GM18519 (cell line): ENCODE results near the gene AHI1.

Experiments used
- ATAC-seq: cut with Tn5 transposase; IDR thresholded peaks from one replicate; pipeline ENCODE4 v1.9.1; 2021; ENCODE audit warnings: mild to moderate bottlenecking, moderate library complexity; ENCODE audit not compliant: unreplicated experiment, low FRiP score

The AHI1 gene

DNA sequence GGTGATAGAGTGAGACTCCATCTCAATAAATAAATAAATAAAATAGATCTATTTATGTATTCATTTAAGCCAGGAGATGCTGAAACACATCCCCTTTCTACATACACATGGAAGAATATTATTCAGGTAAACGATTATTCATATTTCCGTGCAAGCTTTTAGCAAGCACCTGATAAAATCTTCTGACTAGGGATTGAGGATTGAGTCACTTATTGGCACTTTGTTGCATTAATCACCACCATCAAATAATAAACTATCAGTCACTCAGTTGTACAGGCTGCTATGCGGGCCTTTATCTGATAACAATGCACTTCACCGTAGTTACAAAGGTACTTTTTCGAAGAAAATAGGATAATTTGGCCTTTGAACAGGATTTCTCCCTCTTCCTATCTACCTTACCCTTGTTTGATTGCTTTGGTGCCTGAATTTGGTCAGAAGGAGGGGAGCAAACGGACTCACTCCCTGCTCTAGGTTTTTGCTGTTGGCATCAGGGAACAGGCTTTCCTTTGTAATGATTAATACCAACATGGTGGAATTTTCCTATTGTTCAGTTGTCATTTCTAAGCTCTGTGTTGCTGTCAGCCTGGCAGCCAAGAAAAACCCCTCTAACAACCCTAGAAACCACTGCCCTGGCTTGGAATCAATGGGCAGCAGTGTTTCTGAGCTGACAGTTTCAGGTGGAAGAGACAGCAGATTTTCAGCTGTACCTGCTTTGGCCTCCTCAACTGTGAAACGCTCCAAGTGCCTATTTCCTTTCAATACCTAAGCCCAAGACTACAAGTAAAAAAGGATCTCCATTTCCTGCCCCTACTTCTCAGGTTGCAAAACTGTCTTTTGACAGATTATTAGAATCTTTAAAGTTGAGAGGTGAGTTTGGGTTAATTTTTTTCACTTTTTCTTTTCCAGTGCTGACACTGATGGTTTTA lies 253.4 kb downstream of the AHI1 start:
- ATAC-seq = no peak

DNA sequence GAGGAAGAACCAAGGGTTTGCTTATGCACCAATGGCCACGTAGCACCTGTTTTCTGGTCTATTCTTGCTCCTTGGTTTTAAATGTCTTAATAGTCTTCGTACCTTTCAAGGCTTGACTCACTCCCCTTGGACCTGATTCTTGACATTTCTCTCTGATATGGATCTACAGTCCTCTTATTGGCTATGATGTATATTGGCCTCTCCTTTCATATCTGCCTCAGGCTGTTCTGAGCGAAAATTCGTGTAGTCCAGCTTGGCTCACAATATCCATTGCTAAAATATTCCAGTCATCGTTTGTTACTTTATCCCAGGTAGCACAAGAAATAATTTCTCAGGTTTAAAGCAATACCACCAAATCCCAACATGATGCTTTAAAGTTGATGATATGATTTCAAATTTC lies 256.8 kb downstream of the AHI1 start:
- ATAC-seq = no peak

DNA sequence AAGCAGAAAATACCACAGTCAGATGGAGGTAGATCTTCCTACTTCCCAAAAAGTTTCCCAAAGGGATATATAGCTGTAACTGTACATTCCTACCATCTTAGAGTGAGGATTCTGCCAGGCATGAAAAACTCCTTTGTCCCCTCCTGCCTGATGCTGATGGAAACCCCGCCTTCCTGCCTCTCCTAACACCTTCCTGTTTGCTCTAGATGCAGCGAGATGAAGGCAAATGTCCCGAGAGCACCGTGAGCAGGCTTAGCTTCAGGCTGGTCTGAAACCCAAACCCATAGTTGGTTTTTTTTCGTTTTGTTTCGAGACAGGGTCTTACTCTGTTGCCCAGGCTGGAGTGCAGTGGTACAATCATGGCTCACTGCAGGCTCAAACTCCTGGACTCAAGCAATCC lies 260.8 kb downstream of the AHI1 start:
- no peak for ATAC-seq

DNA sequence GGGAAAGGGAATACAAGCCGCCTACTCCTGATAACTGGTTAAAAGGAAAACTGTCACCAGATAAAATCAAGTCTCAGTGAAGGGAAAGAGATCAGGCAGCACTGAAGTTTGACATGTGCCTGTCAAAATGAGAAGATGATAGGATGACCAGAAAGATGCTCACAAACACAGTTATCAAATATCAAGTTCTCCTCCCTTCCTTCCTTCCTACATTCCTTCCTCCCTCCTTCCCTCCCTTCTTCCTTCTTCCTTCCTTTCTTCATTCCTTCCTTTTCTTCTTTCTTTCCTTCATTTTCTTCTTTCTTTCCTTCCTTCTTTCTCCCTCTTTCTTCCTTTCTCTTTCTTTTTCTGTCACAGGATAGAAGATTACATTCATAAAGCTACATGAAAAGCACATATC lies 261.2 kb downstream of the AHI1 start:
- ATAC-seq = no peak

DNA sequence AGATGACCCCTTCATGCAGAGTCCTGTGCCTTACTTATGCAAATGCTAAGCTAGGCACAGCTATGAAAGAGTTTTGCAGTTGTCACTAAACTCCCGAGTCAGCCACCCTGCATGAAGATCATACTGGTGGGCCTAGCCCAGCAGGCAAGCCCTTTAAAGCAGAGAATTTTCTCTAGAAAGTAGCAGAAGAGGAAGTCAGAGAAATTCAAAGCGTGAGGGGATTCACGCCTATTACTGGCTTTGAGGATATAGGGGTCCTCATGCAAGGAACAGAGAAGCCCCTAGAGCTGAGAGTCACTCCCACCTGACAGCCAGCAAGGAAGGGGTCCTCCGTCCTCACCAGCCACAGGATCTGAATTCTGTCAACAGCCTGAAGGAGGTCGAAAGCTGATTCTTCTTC lies 261.8 kb downstream of the AHI1 start:
- no peak for ATAC-seq

DNA sequence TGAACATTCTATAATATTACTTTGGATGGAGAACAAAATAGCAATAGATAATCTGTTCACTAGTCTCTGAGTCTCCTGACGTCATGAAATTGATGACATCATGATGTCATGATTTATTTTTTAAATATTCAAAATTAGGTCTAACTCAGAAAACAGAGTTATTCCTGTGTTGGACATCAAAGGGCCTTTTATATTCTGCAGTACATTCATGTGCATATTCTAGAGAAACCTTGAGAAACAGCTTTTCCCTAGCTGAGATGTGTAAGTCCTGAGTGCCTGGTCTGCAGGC lies 263.1 kb downstream of the AHI1 start:
- no peak for ATAC-seq

DNA sequence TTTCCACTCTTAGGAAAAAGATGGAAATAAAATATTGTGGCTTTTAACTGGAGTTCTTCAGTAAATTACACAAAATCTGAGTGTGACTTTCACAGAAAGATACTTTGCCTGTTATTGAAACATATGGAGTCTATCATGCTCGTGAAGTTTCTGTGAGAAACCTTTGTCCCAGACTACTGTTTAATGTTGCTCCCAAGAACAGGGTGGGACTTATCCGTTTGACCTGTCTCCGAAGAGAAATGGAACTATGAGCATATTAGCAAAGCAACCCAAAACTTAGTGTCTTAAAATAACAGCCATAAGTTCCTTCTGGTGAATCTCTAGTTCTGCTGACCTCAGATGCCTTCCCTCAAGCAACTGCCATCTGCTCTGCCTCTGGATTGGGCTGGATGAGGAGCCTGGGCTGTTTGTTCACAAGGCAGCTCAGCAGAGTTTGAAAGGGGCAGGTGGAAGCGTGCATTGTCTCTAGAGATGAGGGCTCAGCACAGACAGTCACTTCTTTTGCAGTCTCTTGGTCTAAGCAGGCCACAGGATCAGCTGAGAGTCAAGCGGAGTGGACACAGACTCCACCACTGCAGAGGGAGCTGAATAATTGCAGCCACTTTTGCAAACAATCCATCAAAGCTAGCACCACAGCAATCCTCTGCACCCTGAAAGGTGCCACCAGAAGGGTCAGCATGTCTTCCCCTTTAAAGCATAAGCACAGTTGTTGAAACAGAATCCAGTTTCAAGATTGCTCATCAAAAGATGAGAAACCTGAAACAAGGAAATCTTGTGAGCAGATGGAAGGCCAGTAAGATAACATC lies 263.7 kb downstream of the AHI1 start:
- no peak for ATAC-seq
